ENCODE results near the gene SHISA7.

DNA sequence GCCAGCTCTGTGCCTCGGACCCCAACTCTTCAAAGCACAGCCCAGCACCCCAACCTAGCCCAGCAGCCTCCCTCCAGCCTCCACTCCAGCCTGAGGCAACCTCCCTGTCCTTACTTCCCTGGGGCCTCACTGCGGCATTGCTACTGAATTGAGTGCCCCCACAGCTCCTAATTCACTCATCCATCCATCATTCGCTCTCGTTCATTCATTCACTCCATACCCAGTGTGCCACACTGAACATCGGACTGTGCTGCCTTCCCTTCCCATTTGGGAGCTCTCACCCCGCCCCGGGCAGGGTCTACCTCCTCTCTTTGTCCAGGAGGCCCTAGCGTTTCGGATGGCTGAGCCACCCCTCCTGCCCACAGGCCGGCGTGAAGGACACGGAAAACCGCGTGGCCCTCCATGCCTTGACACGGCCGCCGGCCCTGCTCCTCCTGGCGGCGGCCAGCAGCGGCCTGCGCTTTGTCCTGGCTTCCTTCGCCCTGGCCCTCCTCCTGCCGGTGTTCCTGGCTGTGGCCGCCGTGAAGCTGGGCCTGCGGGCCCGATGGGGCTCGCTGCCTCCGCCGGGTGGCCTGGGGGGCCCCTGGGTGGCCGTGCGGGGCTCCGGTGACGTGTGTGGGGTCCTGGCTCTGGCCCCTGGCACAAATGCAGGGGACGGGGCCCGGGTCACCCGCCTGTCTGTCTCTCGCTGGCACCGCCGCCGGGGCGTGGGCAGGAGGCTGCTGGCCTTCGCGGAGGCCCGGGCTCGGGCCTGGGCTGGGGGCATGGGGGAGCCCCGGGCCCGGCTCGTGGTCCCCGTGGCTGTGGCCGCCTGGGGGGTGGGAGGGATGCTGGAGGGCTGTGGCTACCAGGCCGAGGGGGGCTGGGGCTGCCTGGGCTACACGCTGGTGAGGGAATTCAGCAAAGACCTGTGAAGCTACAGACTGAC is 43.2 kb upstream of the SHISA7 start:
- TF ChIP-seq CTCF (IDR thresholded peaks at IDR 0.05): no peak
- no peak for TF ChIP-seq POLR2A (IDR thresholded peaks at IDR 0.05)

All from esophagus squamous epithelium (tissue), 4 donors.